Left forelimb (tissue), 1 donor: Measurements from ENCODE around the gene RAB9A.
"Not testable (repeated sequence)": the region's sequence is repeated elsewhere in the genome, so short reads cannot be mapped to it uniquely, and the experiment has no call there.

Experiments used
- DNase-seq: peaks from one replicate; pipeline ENCODE4 v3.0.0-alpha.2; 2018; ENCODE audit warnings: low spot score

RAB9A gene

DNA sequence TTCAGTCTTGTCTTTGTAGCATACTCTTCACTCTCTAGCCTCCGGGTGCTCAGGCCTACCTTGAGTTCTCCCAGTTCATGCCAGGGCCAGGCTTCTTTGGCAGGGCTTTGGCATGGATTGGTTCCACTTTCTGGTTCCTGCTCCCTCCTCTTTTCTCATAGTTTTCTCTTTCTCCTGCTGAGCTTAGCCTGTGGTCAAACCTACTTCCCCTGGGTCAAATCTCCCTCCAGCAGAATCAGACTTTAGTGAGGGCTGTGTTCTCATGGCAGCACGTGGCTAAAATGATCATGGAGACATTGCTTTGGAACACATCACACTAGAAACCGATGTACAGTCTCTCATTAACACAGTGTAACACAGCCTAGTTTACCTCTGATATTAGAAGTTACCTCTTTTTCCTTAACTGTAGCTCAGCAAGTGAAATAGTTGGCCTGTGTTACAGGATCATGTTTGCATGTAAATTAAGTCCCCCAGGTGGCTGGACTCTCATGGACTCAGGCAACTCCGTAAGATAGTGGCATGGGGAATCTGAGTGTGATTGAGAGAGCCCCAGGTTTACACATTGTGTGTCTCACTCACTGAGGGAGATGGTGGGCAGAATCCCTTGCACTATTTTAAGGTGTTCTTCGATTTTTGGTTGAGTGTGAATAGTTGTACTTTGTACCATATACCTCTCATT, 13.3 kb downstream of the RAB9A start:
- no peak for DNase-seq

DNA sequence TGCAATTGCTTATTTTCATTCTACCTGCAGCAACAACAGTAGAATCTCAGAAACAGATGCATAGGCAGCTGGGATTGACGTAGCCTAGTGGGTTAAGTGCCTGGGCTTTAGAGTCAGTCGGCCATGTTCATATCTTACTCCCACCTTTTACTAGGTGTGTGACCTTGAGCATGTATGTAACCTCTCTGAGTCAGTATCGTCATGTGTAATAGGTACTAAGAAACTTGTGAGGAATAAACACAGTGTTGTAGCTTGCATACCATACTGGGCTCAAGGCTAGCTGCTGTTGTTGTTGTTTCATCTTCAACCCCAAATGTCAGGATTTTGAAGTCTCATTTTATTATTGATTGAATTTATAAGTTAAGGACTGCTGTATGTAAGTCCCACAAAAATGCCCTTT, 14.2 kb downstream of the RAB9A start:
- no peak for DNase-seq

DNA sequence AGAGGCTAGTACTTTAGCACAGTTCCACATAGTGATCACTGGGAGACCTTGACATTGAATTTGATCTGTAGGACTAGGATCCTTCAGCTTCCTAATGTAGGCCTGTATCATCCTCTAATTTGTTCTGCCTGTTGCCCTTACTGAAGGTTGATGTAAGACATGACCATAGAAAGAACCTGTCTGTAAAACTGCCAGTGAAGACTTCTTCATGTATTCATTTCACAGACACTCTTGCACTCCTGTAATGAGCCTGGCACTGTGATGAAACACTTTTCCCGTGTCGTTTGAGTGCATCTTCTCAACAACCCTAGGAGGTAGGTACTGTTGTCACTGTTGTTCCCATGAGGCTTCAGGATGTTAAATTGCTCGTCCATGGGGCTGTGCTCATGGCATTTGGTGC, 14.7 kb downstream of the RAB9A start:
- no peak for DNase-seq

DNA sequence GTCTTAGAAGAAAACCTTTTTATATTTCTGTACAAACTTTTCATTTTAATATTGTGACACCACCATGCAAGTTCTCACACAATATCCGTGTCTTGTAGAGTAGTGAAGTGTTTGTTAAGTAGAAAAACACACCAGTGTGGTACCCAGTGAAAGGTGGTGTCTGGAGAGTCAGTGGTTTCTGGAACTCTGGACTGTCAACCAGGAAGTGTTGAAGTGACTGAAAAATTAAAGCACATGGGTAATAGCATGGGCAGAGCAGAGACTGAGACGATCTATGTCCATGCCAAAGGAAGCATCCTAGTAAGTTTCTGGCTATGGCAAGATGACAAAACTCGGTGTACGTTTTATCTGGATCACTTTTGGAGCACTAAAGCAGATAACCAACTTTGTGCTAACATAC, 22.2 kb downstream of the RAB9A start:
- no peak for DNase-seq

DNA sequence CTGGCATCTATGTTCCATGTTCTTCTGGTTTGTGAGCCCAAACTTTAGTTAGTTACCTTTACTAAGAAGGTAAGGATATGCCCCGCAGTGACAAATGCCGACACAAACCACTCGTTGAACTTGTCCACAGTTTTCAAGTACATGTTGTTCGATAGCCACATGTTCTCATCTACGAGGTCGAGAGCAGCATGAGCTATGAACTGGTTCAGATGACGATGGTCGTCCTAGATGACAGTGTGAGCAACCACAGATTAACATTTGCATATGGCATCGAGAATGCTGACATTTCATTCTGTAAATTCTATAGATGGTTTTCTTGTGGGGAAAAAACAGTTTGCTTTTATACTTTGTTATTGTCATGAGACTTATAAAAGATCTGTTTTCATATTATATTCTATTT, 27.5 kb downstream of the RAB9A start:
- no peak for DNase-seq

DNA sequence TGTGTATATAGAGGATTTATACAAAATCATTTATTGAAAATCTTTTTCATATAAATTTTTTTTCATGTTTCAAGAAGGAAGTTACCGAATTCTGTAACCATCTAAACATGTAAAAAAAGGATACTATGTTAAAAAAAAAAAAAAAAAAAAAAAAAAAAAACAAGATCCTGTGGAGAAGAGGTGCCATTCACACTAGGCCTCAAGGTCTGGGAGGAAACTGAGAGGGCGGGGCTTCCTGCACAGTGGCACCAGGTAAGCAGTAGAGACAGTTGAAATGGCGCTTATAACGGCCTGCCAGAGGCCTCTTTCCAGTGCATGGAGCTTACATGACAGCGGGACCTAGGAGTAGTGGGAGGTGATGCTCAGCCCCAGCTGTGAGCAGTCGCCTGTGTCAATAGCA, 28.0 kb downstream of the RAB9A start:
- no peak for DNase-seq

DNA sequence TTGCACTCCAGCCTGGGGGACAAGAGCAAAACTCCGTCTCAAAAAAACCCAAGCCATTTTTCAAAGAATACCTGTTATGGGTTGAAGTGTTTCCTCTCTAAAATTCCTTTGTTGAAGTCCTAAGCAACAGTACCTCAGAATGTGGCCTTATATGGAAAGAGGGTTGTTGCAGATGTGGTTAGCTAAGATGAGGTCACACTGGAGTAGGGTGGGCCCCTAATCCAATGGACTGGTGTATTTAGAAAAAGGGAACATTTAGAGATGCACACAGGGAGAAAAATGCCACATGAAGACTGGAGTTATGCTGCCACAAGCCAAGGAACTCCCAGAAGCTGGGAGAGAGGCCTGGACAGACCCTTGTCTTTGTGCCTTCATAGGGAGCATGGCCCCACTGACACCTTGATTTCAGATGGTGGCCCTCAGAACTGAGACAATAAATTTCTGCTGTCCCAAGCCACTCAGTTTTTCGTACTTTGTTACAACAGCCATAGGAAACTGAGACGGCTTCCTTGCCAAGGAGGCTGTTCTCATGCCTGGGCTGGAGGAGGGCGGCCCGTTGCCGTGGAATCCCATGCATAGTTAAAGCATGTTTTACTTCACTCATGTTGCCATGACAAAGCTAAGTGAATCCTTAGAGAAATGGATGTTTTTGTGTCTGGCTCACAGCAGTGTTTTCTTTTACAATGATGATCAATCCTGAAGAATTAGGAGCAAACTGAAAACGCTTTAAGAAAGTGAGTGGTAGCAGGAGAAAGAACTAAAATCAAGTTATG, 29.0 kb downstream of the RAB9A start:
- no peak for DNase-seq

DNA sequence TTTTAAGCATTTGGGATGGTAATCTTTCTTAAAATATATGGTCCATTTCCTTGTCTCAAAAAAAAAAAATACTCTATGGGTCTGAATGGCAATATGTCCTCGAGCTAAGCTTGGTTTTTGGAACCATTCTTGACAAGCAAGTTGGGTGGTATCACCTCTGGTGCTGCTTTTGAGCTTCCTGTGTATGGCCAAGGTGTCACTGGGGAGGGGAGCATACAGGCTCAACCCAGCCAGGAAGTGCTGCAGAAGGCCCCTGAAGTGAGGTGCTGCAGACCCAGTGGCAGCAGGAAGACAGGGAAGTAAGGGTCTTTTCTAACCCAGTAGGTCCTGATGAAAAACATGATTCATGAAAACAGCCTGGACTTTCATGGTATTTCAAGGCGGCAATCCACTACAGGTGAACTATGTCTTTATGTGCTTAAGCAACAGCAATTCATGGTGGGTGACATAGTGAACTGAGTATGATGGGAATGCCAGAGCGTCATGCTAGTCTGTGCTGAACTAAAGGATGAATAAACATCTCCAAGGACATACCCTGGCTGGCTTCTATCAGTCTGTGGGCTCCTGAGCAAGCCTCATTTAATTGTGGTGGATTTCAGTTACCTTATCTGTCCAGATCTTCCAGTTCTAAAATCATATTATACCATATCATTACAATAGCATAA, 30.4 kb downstream of the RAB9A start:
- no peak for DNase-seq

DNA sequence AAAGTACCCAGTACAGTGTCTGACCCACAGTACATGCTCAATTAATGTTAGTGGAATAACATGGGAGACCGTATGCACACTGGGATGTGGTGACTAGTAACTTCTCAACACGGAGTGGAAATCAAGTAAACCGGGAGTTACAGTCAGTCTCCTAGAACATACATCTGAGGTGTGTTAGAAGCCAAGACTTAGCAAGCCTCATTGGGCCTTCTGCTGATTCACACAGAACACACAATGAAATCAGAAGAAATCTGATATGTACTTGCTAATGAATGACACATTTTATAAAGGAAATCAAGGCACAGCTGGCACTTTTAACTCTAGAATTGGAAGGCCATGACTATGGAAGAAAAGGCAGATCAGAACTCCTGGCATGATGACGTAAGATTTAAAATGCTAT, 32.4 kb downstream of the RAB9A start:
- no peak for DNase-seq

DNA sequence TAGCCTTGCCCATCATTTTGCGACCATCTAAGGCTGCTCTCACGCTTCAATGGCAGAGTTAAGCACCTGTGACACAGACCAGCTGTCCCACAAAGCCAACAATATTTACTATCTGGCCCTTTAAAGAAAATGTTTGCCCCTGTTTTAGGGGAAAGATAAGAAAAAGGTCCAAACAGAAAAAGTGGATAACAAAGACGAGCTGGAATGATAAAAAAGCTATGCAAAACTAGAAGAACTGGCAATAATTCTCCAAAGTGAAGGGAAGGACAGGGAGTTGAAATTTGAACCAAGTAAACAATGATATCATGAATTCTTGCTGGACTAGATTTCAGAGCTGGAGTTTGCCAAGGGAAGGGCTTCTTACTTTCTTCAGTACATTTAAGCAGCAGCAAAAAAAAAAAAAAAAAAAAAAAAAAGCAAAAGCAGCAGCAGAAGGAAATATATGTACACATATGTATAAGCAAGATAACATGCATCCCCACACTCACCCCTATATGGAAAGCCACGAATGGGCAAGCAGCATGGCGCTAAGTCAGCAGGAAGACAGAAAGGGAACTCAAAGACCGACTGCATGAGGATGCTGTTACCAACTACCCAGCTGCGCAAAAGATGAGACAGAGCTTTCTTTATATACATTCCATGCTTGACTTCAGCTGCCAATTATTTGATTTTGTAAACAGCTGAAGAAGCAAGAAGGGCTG, 33.0 kb downstream of the RAB9A start:
- no peak for DNase-seq

DNA sequence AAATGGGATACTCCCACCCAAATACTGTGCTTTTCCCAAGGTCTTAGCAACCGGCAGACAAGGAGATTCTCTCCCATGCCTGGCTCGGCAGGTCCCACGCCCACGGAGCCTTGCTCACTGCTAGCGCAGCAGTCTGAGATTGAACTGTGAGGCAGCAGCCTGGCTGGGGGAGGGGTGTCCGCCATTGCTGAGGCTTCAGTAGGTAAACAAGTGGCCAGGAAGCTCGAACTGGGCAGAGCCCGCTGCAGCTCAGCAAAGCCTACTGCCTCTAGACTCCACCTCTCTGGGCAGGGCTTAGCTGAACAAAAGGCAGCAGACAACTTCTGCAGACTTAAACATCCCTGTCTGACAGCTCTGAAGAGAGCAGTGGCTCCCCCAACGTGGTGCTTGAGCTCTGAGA, 36.0 kb downstream of the RAB9A start:
- DNase-seq = not testable (repeated sequence)

DNA sequence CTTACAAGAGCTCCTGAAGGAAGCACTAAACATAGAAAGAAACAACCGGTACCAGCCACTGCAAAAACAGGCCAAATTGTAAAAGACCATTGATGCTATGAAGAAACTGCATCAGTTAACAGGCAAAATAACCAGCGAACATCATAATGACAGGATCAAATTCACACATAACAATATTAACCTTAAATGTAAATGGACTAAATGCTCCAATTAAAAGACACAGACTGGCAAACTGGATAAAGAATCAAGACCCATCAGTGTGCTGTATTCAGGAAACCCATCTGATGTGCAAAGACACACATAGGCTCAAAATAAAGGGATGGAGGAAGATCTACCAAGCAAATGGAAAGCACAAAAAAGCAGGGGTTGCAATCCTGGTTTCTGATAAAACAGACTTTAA, 37.7 kb downstream of the RAB9A start:
- not testable (repeated sequence) for DNase-seq

DNA sequence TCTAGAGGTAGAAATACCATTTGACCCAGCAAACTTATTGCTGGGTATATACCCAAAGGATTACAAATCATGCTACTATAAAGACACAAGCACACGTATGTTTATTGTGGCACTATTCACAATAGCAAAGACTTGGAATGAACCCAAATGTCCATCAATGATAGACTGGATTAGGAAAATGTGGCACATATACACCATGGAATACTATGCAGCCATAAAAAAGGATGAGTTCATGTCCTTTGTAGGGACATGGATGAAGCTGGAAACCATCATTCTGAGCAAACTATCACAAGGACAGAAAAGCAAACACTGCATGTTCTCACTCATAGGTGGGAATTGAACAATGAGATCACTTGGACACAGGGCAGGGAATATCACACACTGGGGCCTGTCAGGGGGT, 41.6 kb downstream of the RAB9A start:
- DNase-seq = not testable (repeated sequence)

DNA sequence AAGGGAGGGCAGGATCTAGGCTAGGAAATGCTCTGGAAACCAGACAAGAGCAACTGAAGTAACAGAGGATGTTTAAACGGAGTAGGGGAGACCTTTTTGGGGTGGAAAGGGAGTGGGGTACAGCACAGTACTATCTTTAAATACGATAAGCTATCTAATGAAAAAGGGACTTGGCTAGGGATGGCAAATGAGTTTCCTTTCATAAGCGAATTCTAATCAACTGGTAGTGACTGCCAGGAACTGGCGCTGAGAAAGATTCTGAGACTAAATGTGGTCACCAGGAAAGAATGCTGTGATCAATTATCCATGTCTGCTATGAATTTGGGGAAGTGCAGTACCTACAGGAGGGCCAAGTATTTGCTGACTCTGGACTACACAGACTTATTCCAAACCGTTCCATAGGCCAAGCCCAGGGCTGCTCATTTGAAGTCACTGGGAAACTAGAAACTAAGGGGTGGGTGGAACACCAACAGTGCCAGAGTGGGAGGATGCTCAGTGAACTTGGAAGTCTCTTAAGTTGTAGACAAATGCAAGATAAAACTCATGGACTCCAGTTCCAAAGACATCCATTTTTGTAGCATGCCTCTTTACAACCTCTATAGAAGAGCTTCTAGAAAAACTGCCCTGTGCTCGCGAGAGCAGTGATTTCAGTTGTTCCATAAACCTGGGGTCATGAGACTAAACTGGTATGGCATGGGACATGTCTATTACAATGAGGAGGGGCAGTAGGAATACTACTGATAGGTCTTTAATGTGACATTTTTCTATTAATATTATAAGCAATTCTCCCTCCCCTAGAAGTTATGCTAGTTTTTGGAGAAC, 43.5 kb downstream of the RAB9A start:
- DNase-seq = no peak

DNA sequence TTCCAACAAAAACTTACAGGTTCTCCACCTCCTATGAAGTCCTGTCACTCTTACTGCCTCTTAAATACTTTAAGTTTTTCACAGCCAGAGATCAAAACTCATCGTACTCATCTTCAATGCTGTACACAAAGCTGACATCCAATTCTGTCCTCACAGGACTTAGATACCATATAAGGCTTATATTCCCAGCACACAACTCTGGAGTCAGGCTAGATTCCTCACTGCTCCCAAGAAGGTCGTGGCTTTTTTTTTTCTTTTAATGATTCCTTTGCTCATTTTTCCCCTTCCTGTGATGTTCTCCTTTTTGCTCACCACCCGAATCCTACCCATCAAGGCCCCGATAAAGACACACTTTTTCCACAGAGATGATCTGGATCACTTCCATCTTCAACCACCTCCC, 44.6 kb downstream of the RAB9A start:
- DNase-seq = no peak

DNA sequence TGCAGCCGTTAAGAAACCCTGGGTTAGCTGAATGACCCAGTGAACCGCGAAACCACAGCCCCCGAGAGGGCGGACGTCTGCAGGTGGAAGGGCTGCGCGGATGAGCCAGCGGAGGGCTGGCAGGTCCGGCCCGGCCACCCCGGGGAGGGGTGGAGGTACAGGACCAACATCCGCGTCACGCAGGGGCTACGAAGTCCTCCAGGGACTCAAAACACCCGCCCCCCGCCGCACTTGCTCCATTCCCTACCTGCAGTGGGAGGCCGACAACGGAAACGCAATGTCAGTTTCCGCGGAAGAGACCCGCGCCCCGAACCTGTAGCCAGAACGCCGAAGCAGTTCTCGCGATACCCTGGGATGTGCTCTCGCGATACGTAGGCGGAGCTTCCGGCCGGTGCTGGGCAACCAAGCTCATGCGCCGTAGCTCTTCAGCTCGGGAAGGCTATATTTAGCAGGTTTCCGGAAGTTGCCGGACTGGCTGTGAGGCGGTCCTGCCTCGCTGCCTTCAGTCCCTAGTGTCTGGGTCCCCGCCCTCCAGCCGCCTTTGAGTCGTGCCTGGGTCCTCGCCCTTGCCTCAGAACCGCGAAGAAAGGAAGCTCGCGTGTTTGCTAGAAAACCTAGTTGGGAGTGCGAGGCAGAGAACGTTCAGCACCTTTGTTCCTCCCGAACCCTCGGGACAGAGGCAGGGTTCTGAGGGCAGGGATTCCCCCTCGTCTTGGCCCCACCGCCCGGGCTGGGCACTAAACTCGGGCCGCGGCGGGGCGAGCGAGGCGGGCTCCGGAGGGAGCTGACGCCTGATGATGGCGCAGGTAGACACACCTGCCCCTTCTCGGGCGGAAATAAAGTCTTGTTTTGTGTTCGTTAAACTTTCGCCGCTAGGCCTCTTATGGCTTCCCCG, 45.6 kb downstream of the RAB9A start, which contains the start of the genes OFD1 and TRAPPC2:
Gene OFD1 (plus strand): TSS at position 471 of the 895 bp plus-strand sequence. CDS start 324 bp downstream, at position 795.
Gene TRAPPC2 (minus strand): TSS at position 343 of the 895 bp plus-strand sequence. CDS start 14,657 bp downstream, outside the sequence.
- DNase-seq = peak; percentile 89

DNA sequence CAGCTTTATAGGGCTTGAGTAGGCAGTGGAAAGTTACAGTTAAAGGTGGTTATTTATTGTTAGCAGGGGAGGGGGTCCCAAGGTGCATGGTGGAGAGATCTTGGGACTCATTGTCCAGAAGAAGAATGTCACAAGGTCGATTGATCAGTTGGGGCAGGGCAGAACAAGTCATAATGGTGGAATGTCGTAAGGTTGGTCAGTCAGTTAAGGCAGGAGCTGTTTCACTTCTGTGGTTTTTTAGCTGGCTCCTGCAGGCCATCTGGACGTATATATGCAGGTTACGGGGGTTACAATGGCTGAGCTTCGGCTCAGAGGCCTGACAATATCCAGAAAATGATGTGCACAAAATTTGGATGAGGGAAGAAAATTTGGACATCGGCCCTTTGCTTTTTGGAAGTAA, 52.8 kb downstream of the RAB9A start:
- DNase-seq = no peak

DNA sequence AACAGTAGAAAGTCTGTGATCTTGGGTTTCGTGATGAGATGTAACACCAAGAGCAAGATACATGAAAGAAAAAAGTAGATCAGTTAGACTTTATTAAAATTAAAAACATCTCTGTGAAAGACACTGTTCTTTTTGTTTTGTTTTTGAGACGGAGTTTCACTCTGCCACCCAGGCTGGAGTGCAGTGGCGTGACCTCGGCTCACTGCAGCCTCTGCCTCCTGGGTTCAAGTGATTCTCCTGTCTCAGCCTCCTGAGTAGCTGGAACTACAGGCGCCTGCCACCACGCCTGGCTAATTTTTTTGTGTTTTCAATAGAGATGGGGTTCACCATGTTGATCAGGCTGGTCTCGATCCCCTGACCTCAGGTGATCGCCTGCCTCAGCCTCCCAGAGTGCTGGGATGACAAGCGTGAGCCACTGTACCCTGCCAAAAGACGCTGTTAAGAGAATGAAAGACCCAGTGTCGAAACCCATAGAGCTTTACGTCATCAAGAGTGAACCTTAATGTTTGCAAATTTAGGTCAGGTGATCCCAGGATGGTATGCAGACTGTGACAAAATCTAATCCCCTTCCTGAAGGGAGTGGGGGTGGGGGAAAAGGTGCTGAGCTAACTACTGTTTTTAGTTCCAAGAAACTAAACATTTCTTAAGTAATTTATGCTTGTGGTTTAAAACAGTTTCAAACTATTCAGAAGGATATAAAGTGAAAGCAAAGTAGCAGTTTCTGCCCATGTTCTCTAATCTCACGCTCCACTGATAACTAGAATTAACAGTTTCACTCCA, 53.7 kb downstream of the RAB9A start:
- no peak for DNase-seq

DNA sequence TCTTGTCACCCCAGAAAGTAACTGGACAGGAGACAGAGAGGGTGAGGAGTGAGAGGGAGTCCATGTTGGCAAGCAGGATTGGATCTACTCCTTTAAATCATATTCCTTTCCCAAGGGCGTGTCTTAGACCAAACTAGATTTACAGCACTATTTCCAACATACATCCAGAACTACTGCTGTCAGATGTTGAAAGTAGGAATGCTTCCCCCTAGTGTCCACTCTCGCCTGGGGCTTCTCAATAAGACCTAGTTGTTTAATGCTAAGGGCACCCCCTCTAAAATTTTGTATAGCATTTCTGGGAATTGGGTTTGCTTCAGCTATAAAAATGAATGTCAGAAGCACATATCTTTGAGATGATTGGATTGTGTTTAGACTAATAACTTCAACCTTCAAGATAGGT, 58.9 kb downstream of the RAB9A start:
- DNase-seq = no peak

DNA sequence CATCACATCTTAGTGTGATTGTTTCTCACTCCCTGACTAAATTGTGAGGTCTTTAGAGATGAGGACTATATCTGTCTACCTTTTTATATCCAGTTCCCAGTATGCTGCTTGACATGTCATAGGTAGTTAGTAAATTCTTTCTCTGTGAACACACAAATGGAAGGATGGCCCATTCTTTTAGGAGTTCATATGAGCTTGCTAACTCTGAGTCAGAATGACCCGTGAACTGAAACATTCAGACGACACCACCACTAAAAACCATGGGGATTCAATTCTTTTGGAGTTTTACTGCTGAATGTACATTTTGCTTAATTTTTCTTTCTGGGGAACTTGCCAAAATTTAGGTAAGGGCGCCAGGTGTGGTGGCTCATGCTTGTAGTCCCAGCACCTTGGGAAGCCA, 59.6 kb downstream of the RAB9A start:
- no peak for DNase-seq
